ENCODE measurements around the gene FADS2.

- TF ChIP-seq CTCF (IDR thresholded peaks at IDR 0.05) (no peak), POLR2A (IDR thresholded peaks at IDR 0.05) (no peak), EP300 (IDR thresholded peaks at IDR 0.05) (no peak)
Measured at GRCh38 chr11:61902313-61902712, 74.2 kb downstream of the FADS2 start.
